GM23338 (cell line): ENCODE results near the gene GNG7. TPM values are rescaled to one million over a fixed set of nuclear protein-coding genes. Genes with fewer than 3 reads are reported as not detected.

Source experiments
- CREB1 ChIP-seq: fragments of 250-450 bp; sonication (Bioruptor Pico); IDR thresholded peaks from 2 replicates; pipeline ENCODE4 v1.5.0; 2020; ENCODE audit warnings: low read depth, mild to moderate bottlenecking, moderate library complexity
- CTCF ChIP-seq, 2 experiments: fragments of 200-600 bp in 1 of 2; sonication (generic) in 1 of 2; conservative IDR thresholded peaks; 2 replicates each; pipeline versions ENCODE4 v1.5.1 to v1.6.1; 2016 to 2017; ENCODE audit warnings: antibody characterized with exemption in 2 of 2, low read depth in 2 of 2, mild to moderate bottlenecking in 2 of 2, moderate library complexity in 1 of 2
- EZH2 ChIP-seq: fragments of 200-600 bp; sonication (generic); IDR thresholded peaks from one replicate; pipeline ENCODE4 v1.8.0; 2017; ENCODE audit warnings: antibody characterized with exemption, mild to moderate bottlenecking, low read depth; ENCODE audit not compliant: unreplicated experiment
- JUNB ChIP-seq: IDR thresholded peaks from one replicate; pipeline ENCODE4 v1.6.1; 2016; ENCODE audit warnings: antibody characterized with exemption; ENCODE audit not compliant: unreplicated experiment
- POLR2AphosphoS5 ChIP-seq: IDR thresholded peaks from 2 replicates; pipeline ENCODE4 v1.6.1; 2016; ENCODE audit warnings: antibody characterized with exemption, low read depth
- STAT1 ChIP-seq: IDR thresholded peaks from one replicate; pipeline ENCODE4 v1.6.1; 2016; ENCODE audit warnings: antibody characterized with exemption; ENCODE audit not compliant: unreplicated experiment
- ZNF114 ChIP-seq: fragments of 250-450 bp; sonication (Bioruptor Pico); IDR thresholded peaks from 2 replicates; pipeline ENCODE4 v1.5.0; 2020; ENCODE audit warnings: mild to moderate bottlenecking, moderate library complexity
- ZNF331 ChIP-seq: fragments of 250-450 bp; sonication (Bioruptor Pico); IDR thresholded peaks from 2 replicates; pipeline ENCODE4 v1.5.0; 2020; ENCODE audit warnings: low read depth, mild to moderate bottlenecking, moderate library complexity
- ZNF462 ChIP-seq: fragments of 250-450 bp; sonication (Bioruptor Pico); IDR thresholded peaks from 2 replicates; pipeline ENCODE4 v1.5.0; 2020; ENCODE audit warnings: mild to moderate bottlenecking, moderate library complexity
- polyA plus RNA-seq: library from polyadenylated mRNA; unstranded; fragments of >200 nt; fragmentation: Nextera tagmentation; extraction: Ambion mirVana; gene quantifications from 2 replicates; pipeline ENCODE4 v1.2.1, GENCODE V29; 2016
- total RNA-seq: library from RNA; depleted of rRNA; stranded (reverse); fragments of >200 nt; shearing (Covaris generic); gene quantifications from 2 replicates; pipeline ENCODE4 v1.2.3, GENCODE V29; 2014

The GNG7 gene
- total and polyA plus RNA-seq, 2 experiments from 2014 or later: 5.1 to 5.4 TPM

DNA sequence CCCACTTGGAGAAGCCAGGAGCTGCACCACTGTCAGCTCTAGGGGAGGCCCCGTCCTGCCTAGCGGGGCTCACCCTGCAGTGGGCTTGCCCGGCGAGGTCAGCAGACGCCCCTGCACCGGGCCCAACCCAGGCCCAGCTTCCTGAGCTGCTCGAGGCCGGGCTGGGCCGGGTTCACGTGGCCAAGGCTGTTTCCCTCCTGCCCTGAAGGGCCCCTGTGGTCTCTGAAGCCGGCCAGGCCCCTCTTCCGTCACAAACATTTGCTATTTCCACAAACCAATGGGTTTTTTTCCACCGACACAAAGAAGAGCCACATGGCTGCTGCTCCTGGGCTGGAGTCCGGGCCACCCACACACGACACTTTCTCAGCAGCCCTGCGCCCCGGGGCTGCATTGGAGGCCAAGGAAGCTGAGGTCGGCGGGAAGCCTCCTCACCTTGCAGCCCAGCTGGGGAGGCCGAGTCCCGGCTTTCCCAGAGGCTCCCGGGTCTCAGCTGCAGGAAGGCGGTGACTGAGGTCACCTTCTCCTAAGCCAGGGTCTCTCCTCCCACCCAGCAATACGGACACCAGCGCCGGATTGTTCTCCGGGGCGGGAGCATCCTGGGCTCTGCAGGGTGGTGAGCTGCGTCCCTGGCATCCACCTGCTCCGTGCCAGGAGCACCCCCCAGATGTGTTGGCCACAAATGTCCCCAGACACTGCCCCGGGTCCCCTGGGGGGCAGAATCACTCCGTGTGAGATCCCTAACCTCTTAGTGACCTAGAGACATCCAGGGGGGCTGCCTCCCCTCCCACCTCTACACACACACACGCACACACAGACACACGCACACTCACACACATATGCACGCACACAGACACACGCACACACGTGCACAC is 146.0 kb downstream of the GNG7 start (continued):
- no peak for TF ChIP-seq ZNF462 (CRISPR knock-in tag)
- no peak for TF ChIP-seq ZNF331 (CRISPR knock-in tag)
- no peak for TF ChIP-seq CREB1 (CRISPR knock-in tag)
- no peak for TF ChIP-seq POLR2AphosphoS5
- no peak for TF ChIP-seq JUNB
- TF ChIP-seq STAT1: no peak
- TF ChIP-seq EZH2: no peak
- TF ChIP-seq CTCF (conservative IDR thresholded peaks at IDR 0.05; ENCODE audit: low read depth in 2 of 2): no peak
- no peak for TF ChIP-seq ZNF114 (CRISPR knock-in tag)
